GM19025 (cell line): Measurements from ENCODE around the gene TRRAP.

Source experiments
- ATAC-seq: cut with Tn5 transposase; IDR thresholded peaks from one replicate; pipeline ENCODE4 v1.9.1; 2021; ENCODE audit warnings: mild to moderate bottlenecking, low read depth, moderate library complexity; ENCODE audit not compliant: unreplicated experiment

Gene TRRAP

GRCh38 chr7:99019523-99020412 lies 141.4 kb downstream of the TRRAP start:
- no peak for ATAC-seq

DNA sequence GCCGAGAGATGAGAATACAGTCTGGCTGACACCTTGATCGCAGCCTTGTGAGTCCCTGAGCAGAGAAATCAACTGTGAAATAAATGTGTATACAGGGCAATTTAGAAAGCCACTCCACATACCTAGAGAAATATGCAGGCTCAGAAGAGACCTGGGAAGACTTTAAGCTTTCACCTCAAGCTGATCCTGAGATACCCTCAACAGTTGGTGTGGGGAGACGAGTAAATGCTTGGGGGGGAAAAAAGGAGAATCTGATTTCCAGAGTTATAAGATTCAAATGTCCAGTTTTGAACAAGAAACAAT lies 142.0 kb downstream of the TRRAP start:
- no peak for ATAC-seq

- ATAC-seq = no peak
Measured at GRCh38 chr7:99021941-99022560, 143.7 kb downstream of the TRRAP start.

DNA sequence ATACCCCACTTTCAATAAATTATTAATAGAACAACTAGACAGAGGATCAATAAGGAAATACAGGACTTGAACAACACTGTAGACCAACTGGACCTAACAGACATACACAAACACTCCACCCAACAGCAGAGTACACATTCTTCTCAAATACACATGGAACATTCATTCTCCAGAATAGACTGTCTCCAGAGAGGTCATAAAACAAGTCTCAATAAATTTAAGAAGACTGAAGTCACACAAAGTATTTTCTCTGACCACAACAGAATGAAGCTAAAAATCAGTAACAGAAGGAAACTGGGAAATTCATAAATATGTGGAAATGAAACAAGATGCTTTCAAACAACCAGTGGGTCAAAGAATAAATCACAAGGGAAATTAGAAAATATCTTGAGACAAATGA lies 145.7 kb downstream of the TRRAP start:
- ATAC-seq = no peak

- ATAC-seq = no peak
Measured at GRCh38 chr7:99027241-99027640, 148.9 kb downstream of the TRRAP start.

- no peak for ATAC-seq
Measured at GRCh38 chr7:99027841-99028240, 149.5 kb downstream of the TRRAP start.

- ATAC-seq = no peak
Measured at GRCh38 chr7:99028261-99028973, 150.1 kb downstream of the TRRAP start.

DNA sequence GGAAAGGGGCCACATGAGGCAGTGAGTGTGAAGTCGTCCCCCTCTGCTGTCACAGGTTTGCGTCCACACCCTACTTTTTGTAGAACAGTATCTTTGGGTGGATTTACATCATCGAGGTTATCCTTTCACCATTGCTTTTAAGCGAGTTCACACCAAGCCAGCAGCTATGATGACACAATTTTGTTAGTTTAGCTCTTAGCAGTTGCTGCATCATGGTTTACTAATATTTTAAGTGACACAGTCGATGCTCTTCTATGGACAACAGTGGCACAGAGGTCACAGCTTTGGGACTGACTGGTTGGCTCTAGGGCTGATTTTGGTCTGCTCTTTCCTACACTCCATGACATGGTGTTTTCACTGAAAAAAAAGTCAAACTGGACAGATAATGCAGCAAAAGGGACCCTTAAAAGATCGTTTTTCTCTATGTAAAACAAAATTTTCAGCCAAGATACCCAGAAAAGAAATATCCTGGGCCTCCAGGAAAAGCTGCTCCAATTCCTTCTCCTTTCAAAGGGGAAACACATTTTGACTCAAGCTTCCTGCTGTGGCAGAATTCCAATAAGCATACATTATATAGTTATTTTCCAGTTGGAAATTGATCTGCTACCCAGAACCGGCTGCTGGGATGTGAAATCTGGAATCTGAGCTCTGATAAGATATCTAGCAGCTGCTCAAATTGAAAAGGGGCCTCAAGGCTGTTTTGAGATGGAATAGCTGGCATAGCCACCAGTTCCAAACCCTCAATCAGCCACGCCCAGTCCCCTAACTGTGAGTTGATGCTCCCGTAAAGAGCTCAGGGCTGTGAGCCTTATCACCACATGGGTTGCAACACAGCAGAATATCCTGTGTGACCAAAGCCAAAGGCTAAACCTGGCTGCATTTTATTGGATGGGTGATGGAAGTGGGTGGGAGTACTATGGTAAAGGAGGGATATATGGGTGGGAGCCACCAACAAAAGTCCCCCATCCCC lies 151.4 kb downstream of the TRRAP start:
- ATAC-seq = no peak

GRCh38 chr7:99030457-99030856 lies 152.1 kb downstream of the TRRAP start:
- no peak for ATAC-seq

GRCh38 chr7:99030951-99031350 lies 152.6 kb downstream of the TRRAP start:
- no peak for ATAC-seq

- no peak for ATAC-seq
Measured at GRCh38 chr7:99031496-99031895, 153.2 kb downstream of the TRRAP start.

DNA sequence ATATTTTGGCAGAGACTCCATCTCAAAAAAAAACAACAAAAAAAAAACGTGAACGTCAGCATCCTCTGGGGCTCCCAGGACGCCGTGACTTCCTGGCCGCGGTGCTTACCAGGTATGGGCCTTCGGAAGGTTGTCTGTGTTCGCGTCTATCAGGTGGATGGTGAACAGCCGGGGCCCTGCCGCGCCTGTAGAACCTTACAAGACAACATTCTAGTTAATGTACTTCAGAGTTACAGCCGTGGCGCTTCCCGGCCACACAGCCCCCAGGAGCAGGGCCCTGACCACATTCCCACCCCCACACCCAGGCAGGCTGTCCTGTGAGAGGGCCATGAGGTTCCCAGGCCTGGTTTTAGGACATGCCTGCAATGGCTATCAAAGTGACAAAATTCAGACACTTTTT lies 154.6 kb downstream of the TRRAP start:
- ATAC-seq = no peak

DNA sequence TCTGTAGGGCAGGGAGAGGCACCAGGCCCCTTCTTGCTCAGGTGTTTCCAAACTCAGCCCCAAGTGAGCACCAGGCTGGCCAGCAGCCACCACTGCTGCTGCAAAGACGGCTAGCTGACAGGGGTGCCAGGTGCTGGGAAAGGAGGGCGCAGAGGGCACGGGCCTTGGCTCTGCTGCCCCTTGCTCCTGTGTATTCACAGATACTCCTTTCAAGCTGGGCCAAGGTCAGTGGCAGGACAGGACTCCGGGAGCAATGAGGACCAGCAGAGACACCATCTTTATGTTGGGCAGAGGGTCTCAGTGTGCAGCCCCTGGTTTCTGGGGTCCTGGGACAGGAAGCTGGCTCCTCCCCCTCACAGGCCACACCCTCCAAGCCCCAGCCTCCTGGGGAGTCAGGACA lies 155.4 kb downstream of the TRRAP start:
- no peak for ATAC-seq

DNA sequence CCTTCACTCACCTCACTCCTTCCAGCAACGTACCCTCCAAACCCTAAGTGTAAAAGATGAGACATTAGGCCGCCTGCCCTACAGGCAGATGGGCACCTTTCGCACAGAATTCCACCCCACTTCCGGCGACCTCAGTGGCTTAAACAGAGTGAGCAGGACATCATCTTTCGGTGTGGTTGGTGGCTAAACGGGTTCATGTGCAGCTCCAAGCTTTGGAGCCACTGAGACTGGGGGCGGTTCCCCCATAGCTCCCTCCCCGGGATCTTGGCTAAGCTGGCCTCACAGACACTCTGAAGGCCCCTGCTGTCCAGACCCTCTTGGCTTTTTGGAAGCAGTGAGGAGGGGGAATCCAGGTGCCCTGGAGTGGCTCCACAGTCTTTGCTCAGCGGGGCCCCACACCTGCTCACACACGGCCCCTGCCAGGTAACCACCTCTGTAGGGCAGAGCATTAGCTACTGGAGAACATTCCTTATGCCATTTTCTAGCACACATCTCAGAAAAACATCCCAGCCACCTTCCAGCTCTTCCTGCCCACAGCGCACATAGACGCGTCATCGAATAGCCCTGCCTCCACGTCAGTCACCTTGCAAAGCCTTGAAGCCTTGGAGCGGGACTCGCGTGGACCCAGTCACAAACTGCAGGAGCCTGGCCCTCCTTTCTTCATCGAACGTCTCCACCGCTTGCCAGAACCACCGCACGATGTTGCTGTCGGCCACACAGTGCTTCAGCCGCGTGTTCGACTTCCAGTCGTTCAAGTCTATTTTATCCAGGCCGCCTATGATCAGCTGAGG lies 156.8 kb downstream of the TRRAP start:
- ATAC-seq = no peak

DNA sequence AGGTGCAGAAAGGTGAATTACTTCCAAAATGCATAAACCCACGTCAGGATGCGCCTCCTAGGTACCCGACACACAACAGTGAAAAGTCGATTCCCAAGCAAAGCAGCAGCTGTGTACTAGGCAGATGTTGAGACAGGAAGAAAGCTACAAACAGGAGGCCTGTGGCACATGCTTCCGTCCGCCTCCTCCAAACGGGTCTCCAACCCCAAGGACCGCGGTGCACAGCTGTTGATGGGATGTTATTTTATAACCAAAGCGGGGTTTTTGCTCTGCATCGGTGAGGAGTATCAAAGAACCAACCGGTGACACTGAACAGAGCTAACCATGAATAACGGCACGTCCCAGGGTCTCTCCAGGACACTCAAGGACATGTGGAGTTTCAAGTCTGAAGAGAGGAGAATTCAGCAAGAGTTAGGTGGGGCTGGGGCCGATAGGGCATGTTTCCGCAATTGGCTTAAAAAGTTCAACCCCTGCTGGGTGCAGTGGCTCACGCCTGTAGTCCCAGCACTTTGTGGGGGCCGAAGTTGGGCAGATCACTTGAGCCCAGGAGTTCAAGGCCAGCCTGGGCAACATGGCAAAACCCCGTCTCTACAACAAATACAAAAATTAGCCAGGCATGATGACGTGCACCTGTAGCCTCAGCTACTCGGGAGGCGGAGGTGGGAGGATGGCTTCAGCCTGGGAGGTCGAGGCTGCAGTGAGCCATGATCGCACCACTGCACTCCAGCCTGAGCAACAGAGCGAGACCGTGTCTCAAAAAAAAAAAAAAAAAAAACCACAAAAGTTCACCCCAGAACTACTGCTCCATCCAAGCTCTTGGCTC lies 157.6 kb downstream of the TRRAP start:
- ATAC-seq = no peak

DNA sequence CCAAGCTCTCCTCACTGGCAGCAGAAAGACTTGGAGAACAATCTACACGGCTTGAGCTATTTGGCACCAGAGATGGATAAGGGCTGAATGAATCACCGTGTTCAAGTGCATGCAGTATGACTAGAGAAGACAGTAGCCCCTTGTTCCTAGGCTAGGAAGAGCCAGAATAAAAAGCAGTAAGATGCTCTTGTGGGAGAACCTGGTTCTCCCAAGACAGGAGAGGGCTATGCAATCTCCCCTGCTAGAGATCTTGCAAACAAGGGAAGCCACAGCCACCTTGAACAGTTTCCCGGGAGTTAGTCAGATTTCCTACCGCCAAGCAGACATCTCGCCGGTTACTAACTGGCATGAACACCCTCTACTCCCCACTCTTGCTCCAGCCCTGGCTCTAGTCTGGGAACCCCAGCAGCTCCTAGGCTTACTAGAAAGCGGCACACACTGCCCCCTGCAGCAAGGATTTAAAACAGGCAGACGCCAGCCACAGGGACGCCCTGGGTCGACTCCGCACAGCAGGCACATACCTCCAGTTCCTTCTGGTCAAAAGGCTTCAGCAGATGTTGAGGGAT lies 158.3 kb downstream of the TRRAP start:
- no peak for ATAC-seq

- ATAC-seq = no peak
Measured at GRCh38 chr7:99037327-99037940, 159.1 kb downstream of the TRRAP start.
